ENCODE data around the gene ZSWIM6.

ZSWIM6 gene

DNA sequence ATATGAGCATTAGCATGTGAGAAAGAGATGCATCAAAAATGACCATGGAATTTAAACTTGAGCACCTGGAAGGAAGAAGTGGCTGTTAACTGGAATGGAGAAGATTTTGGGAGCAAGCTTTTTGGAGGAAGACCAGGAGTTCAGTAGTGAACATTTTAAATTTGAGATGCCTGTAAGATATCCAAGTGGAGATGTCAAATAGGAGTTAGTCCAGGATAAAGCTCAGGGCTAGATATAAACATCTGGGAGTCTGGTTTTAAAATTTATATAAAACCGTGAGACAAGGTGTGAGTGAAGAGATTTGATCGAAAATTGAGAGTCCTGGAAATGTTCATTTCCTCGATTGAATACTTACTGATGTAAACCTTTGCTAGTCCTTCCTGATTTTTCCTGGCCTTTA is 217.5 kb downstream of the ZSWIM6 start:
- DNase-seq (ENCODE audit: low read depth), result no peak

DNA sequence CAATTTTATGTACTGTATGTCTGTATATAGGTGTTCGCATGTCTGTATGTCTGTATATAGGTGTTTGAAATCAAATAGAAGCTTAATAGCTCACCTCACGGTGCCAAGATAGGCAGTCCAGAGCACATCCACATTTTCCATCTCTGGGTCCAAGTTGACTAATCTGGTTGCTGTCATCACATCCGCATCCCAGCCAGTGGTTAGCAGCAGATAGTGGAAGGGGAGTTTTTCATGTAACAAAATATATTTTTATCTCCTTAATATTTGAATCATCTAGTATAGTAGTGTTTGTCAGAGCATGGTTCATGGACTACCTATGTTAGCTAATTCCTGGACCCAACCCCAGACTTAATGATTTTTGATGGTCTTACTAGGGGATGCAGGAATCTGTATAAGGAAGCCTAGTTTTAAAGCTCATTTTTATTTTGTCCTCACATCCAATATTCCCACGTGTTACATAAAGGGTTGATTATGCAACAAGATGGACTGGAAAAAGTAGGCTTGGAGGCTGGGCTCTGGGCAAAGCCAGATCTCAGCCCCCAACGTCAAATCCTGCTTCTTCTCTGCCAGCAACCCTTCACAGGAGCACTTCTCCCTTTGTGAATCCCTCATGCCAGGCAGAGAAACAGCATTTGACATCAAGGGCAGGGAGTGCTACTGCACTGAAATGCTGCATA is 219.7 kb downstream of the ZSWIM6 start:
- no peak for DNase-seq (ENCODE audit: low read depth)

DNA sequence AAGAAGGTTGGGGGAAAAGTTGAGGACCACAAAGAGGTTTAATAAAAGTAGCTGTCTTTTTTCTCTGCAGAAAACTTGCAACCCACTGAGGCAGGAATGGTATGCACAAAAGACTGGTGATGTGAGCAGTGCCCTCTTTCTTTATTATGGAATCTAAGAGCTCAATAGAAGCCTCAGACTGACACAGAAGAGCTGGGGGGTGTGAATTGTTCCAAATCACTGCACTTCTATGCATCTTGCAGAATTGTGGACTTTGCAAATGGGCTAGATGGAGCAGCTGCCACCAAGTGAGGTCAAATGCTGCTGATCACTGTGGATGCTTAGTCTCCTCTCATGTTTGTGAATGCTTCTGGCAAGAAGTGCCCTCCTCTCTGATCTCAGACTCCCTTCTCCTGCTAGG is 227.1 kb downstream of the ZSWIM6 start:
- DNase-seq (ENCODE audit: low read depth), result no peak

DNA sequence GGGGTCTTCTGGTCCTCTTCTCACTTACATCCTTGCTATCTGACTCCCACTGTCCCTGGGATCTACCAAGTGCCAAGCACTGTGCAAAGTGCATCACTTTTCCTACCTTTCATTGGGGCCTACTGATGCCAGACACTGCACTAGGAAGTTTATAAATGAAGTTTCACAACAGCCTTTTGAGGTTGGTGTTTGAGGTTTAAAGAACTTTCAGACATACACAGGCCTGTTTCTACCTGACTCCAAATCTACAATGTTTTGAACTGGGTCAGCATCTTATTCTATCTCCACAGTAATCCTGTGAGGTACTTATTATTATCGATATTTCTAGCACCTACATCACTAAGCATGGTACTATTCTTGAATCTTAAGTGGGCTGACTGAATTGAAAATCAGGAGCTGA is 227.7 kb downstream of the ZSWIM6 start:
- no peak for DNase-seq (ENCODE audit: low read depth)

DNA sequence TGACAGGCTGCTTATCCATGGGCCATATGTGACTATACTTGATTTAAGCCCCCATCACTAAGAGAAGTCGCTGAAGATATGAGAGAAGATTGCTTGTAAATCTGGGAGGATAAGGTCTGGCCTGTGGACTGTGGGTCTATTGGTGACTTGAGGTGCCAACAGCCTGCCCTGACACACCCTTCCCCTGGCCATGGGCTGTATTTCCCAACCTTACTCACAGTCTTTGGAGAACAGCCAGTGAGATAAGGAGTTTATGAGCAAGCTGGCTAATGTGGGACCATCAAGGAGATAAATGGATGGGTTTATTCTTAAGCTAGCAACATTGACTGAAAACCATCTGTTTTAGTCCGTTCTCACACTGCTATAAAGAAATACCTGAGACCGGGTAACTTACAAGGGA is 231.3 kb downstream of the ZSWIM6 start:
- no peak for DNase-seq (ENCODE audit: low read depth)

DNA sequence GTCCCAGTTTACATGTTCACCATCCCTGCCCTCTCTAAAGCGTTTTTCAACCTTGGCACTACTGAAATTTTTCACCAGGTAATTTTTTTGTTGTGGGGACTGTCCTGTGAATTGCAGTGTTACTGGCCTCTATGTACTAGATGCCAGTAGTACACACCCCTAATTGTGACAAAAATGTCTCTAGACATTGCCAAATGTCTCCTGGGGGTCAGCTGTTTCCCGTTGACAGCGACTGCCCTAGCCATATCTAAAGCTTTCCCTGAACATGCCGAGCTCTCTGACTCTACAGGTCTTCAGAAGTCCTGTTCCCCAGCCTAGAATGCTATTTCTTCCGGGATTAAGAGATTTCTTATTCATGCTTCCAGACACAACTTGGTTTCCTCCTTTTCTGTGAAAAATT is 235.3 kb downstream of the ZSWIM6 start:
- DNase-seq (ENCODE audit: low read depth), result no peak

DNA sequence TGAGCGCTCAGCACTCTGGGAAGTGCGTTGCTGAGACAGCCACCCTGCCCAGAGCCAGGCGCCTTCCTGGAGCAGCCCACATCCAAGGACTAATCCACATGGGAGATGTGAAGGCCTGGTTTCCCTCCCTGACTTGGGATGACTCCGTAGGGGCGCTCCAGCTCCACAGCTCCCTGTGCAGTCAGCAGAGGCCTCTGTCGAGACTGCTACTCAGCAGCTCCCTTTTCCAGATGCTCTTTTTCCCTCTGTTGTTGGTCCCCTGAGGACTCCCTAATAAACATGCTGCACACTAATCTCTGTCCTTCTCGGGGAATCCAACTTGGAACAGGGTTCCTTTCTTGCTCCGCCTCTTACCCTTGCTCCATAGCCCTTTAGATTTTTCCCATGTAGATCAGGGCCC is 237.3 kb downstream of the ZSWIM6 start:
- DNase-seq (ENCODE audit: low read depth), result no peak

DNA sequence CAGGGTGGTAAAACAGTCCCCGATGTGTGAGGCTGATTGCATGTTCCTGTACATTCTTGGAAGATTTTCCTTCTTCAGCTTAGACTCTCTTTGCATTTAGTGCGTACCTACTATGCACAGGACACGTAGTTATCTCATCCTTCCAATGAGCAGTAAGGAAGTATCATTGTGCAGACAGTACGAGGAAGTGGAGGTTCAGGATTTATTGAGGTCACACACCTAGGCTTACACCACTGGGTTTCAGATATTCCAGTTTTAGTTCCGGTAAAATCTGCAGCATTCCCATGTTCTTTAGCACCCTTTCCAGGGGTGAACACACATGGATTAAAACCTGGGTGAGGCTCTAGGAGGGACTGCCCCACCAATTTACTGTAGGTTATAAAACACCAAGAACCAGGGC is 238.7 kb downstream of the ZSWIM6 start:
- DNase-seq (ENCODE audit: low read depth), result no peak

DNA sequence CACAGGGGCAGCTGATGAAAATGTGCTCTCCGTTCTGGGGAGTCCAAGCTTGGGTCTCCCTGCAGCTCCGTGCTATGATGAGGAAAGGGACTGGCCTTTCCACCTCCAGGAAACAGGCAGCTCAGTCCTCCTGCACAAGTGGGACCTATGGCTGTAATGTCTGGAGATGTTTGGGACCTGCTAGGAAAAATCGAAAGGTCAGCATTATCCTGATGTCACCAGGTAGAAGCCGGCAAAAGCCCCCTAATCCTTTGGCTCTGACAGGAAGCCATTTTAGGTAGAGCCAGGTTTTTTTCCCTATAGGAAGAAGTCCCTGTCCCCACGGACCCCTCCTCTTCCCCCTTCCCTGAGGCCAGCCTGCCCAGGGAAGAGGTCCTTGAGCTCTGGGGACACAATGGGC is 240.9 kb downstream of the ZSWIM6 start:
- DNase-seq (ENCODE audit: low read depth), result no peak

DNA sequence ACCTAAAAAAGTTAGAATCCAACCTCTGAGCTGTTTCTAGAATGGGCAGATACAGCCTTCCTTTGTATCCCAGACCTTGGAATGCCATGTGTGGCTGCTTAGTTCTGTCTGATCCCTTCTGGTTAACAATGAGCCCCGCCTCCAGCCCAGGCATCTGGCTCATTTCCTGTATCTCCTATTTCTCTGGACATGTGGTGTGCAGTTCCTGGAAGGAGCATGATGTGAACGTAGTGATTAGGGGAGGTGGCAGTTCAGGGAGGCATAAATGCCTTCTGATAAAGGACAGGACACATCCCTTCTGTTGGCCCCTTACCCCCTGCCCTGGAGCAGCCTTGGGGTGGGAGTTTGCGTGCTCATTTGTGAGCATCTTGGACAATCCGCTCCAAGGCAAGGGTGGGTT is 243.0 kb downstream of the ZSWIM6 start:
- DNase-seq (ENCODE audit: low read depth), result no peak

DNA sequence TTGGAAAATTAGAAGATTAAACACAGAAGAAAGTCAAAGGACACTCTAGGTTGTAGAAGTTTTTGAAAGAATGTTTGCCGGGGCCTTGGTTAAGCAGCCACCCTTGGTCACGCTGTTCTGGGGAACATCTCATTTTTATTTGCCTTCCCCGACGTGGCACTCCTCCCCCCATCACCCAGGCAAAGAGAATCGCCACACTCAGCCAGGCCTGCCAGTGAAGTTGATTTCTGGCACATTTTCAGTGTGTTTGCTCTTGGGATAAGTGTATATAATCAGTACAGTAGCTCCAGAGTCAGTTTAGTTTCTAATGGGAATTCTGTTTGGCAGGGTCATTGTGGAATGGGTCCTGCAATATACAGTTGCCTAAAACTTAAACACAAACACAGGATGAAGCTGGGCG is 243.5 kb downstream of the ZSWIM6 start:
- DNase-seq (ENCODE audit: low read depth), result no peak

DNA sequence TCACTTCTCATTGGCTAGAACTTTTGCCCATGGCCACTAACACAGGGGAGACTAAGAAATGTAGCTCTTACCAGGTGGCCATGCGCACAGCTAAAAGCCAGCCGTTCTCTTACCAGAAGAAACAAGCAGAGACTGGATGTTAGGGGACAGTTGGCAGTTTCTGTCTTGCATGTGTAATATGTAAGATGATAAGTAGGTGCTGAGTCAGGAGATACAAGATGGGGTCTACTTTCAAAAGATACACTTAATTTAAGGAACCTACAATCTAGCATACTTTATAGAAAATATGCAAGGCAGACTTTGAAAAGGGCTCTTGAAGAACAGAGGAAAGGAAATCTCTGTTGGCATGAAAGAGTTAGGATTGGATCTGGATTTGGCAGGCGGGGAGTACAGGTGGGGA is 244.5 kb downstream of the ZSWIM6 start:
- DNase-seq (ENCODE audit: low read depth), result no peak

DNA sequence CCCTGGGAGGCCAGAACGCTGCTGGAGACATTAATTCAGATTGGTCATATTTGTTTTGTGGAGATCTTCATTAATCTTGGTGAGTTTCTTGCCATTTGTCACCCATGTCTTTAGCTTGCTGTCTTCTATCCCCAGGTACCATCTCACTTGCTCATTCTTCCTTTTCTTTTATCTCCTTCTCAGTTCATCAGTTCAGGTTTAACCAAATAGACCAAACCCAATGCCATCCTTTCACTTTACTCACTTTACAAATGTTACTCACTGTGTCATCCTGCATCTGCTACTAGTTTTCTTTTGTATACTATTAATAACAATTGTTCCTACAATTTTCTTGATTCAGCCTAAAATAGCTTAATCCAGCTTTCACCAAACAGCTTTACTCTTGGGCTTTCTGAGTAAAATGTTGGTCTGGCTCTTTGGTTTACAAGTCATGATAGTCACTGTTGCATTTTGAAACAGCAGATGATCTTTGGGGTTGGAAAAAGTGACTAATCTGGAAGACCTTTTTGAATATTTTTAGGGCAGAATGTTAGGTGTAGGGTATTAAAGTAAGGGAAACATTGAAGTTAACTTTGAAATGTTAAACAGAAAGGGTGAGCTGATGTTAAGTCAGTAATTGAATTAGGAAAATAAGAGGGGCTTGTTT is 246.9 kb downstream of the ZSWIM6 start:
- no peak for DNase-seq (ENCODE audit: low read depth)

DNA sequence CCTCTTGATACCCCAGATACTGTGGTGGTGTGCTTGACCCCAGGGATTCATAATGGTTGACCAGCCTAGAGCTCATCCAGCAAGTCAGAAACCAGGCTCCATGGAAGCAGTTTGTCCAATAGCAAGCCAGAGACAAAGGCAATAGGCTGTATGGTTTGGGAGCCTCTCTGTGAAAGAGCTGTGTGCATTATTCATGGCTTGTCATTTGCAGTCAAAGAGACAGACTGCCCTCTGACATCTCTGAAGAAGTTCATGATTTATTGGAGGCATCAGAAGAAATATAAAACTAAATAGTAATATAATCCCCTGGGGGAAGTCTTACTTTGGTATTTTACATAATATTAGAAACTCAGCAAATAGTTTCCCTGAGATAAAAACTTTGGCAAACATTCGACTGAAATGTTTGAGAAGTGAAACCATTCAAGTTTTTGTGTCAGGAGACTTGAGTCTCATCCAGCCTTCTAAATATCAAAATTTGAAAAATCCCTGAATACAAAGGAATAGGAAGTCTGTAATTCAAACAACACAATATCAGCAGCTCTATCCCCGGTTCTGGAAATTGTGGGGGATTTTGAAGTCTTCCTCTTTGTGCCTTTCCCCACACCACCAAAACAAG is 250.3 kb downstream of the ZSWIM6 start:
- DNase-seq (ENCODE audit: low read depth), result no peak

DNA sequence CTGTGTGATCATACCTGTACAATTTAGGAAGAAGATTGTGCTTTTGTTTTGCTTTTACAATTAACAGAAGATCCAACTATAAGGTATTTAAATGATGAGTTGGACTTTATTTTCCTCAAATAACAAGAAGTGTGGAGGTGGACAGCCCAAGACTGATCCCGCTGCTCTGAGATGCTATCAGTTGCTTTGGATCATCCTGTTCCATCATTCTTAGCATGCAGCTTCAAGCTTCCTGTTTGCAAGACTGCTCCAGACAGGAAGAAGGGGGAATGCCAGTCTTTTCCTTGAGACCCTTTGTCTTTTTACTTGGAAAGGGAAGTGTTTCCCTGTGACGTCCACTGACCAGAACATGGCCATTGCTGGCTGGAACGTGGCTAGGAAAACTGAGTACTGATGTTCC is 250.8 kb downstream of the ZSWIM6 start:
- no peak for DNase-seq (ENCODE audit: low read depth)

DNA sequence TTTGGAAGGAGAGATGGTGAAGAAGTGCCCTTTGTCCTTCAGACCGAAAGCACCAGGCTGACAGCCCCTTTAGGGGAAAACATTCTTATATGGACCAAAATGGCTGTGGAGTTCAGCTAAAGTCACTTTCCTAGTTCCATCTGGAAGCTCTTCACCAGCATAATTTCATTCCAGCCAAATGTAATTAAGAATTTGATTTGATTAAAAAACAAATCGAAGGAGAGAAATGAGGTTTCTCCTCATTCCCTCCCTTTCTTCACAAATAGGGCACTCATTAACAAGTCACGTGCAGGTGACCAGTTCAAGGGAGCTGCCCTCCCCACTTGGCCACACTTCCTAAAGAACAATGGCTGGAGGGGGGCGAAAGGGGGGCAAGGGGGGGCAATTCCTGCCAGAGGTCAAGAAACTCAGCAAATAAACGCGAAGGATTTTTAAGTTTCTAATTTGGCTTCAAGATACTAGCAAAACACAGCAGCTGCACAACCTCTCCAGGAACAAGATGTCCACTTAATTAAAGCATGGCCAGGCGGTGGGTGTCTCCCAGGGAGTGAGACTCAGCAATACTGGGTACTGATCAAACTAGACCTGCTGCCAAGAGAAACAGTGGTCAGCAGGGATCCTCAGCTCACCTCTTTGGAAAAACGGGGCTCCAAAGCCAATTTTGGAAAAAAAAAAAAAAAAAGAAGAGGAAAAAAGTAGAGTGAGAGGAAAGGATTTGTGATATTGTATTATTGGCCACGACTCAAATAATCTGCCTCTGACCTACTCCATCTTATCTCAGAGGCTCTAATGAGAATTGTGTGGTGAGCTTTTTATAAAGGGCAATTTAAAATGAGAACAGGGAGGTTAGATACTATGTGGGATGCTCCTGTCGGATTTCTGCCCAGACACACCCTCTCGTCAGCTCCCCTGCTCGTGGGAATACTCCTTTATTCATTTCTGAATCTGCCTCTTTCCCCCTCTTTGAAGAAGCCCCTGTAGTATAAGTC is 254.3 kb downstream of the ZSWIM6 start:
- no peak for DNase-seq (ENCODE audit: low read depth)

DNA sequence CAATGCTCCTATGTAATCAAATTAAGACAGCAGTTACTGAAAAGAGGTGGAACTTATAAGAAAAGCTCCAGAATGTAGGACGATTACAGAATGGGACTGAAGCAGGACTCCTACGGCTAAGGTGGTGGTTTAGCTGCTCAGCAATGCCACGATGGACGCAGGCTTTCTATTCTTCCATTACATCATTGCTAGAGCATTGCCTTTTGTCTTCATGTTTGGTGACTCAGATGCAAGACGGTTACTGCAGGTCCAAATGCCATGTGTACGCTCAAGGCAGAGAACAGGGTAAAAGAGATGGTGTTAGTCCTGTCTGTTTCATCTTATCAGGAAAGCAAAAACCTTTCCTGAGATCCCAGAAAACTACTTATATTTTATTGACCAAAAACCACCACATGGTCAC is 255.1 kb downstream of the ZSWIM6 start:
- no peak for DNase-seq (ENCODE audit: low read depth)

DNA sequence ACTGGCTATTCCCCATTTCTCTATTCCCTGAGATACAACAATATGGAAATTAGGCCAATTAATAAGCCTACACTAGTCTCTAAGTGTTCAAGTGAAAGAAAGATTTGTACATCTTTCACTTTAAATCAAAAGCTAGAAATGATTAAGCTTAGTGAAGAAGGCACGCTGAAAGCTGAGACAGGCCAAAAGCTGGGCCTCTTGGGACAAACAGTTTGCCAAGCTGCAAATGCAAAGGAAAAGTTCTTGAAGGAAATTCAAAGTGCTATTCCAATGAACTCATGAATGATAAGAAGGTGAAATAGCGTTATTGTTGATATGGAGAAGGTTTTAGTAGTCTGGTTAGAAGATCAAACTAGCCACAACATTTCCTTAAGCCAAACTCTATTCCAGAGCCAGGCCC is 256.2 kb downstream of the ZSWIM6 start:
- DNase-seq (ENCODE audit: low read depth), result no peak

DNA sequence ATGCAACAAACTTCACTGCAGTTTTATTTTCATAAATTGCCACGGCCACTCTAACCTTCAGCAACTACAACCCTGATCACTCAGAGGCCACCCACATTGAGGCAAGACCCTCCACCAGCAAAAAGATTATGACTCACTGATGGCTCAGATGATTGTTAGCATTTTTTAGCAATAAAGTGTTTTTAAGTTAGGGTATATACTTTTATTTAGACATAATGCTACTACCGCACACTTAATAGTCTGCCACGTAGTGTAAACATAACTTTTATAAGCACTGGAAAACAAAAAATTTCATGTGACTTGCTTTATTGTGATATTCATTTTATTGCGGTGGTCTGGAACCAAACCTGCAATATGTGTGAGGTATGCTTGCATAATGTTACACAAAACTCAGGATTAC is 257.9 kb downstream of the ZSWIM6 start:
- no peak for DNase-seq (ENCODE audit: low read depth)

DNA sequence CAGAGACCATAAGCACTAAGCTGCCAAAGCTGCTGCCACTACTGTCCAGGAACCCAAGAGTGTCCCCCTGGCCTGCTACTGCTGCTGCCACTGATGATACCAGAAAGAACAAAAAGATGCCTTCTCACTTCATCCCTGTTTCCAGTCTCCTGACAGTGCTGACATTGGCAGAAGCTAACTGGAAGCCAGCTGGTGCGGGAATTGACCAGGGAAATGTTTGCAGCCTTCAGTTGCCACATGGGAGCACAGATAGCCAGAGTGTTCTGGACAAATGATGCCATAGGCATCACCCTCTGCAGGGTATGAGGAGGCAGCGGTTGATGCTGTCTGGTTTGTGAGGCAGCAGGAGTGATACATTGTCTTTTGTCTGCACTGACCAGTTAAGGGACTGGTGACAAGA is 258.4 kb downstream of the ZSWIM6 start:
- DNase-seq (ENCODE audit: low read depth), result no peak

DNA sequence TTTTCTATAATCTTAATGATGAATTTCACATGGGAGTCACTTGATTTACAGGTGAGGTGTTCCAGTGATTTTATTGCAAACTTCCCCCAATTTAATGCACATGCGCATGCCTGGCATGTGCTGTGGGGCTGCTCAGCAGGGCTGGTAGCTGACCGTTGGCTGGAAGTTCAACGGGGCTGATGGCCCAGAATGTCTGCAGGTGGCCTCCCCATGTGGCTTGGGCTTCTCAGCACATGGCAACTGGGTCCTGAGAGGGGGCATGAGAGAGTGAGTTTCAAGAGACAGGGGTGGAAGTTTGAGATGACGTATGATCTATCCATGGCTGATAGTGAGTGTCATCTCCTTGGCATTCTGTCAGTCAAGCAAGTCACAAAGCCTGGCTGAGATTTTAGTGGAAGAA is 259.8 kb downstream of the ZSWIM6 start:
- no peak for DNase-seq (ENCODE audit: low read depth)

DNA sequence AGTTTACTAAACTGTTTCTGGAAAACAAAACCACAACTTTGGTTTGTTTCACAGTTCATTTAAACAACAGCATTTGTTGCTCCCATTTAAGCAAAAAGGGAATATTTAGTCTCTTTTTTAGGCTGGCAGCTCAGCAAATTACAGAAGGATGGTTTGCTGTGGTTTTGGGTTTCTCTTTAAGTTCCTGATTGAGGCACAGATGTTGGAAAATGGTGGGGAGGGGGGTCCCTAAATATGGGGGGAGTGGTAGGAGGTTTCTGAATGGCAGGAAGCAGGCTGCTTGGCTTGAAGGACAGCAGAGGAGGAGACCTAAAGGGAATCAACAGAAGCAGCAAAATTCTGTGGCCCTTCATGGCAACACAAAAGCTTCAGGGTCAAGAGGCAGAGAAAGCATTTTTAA is 263.4 kb downstream of the ZSWIM6 start:
- DNase-seq (ENCODE audit: low read depth), result no peak

Measured in T-helper 22 cell (primary cell).